Mucosa of stomach (tissue), 1 donor: ENCODE measurements around the gene SMARCAL1.
A peak's percentile ranks its signal among the peaks of the same experiment; 100 is the strongest.

ENCODE experiments used
- H3K27me3 ChIP-seq: one replicate; pipeline ENCODE4 v1.7.0; 2013; ENCODE audit warnings: mild to moderate bottlenecking, low read length; ENCODE audit not compliant: control insufficient read depth, insufficient read depth
- H3K36me3 ChIP-seq: one replicate; pipeline ENCODE4 v1.7.0; 2013; ENCODE audit warnings: low read length; ENCODE audit not compliant: control insufficient read depth, insufficient read depth
- H3K4me1 ChIP-seq: one replicate; pipeline ENCODE4 v1.7.0; 2013; ENCODE audit warnings: mild to moderate bottlenecking, low read length; ENCODE audit not compliant: control insufficient read depth, insufficient read depth
- H3K4me3 ChIP-seq: one replicate; pipeline ENCODE4 v1.7.0; 2013; ENCODE audit warnings: low read length
- H3K9ac ChIP-seq: one replicate; pipeline ENCODE4 v1.7.0; 2013; ENCODE audit warnings: mild to moderate bottlenecking, low read length, moderate library complexity
- H3K9me3 ChIP-seq: one replicate; pipeline ENCODE4 v1.7.0; 2013; ENCODE audit warnings: mild to moderate bottlenecking, low read length, moderate library complexity; ENCODE audit not compliant: control insufficient read depth
- donor health status: Pancreatic carcinoma.

The SMARCAL1 gene

GRCh38 chr2:216412022-216412999, at the start of gene SMARCAL1:
TSS of gene SMARCAL1 (plus strand) at chr2:216412484. CDS start at chr2:216414705, 2,221 bp downstream.
- peak within 1 kb of the TSS; percentile 86 for H3K4me3 ChIP-seq
- H3K9ac ChIP-seq: peak within 1 kb of the TSS; percentile 91
- H3K27me3 ChIP-seq: peaks cover 2% of the 10 kb centered on the region
- H3K36me3 ChIP-seq: no peaks in the 10 kb centered on the region
- no peaks in the 10 kb centered on the region for H3K4me1 ChIP-seq
- H3K9me3 ChIP-seq: no peaks in the 10 kb centered on the region

GRCh38 chr2:216362730-216363129, 49.6 kb upstream of the SMARCAL1 start:
- Histone ChIP-seq H3K4me1 (no peaks in the 10 kb centered on the region), H3K4me3 (no peak overlapping the region), H3K9ac (no peak overlapping the region), H3K27me3 (no peaks in the 10 kb centered on the region), H3K36me3 (no peaks in the 10 kb centered on the region), H3K9me3 (no peaks in the 10 kb centered on the region)

GRCh38 chr2:216363221-216363620, 49.1 kb upstream of the SMARCAL1 start:
- Histone ChIP-seq H3K36me3 (no peaks in the 10 kb centered on the region), H3K9ac (no peak overlapping the region), H3K4me3 (no peak overlapping the region), H3K27me3 (peaks cover 2% of the 10 kb centered on the region), H3K9me3 (no peaks in the 10 kb centered on the region), H3K4me1 (no peaks in the 10 kb centered on the region)

GRCh38 chr2:216365518-216365917, 46.8 kb upstream of the SMARCAL1 start:
- no peaks in the 10 kb centered on the region for H3K4me1 ChIP-seq
- peaks cover 20% of the 10 kb centered on the region for H3K27me3 ChIP-seq
- H3K4me3 ChIP-seq: no peak overlapping the region
- H3K9me3 ChIP-seq: no peaks in the 10 kb centered on the region
- no peak overlapping the region for H3K9ac ChIP-seq
- no peaks in the 10 kb centered on the region for H3K36me3 ChIP-seq

- Histone ChIP-seq H3K9me3 (no peaks in the 10 kb centered on the region), H3K4me1 (no peaks in the 10 kb centered on the region), H3K27me3 (peaks cover 33% of the 10 kb centered on the region), H3K9ac (no peak overlapping the region), H3K36me3 (no peaks in the 10 kb centered on the region), H3K4me3 (no peak overlapping the region)
These were observed 45.4 kb upstream of the SMARCAL1 start for GRCh38 chr2:216366777-216367471.

- peaks cover 42% of the 10 kb centered on the region for H3K27me3 ChIP-seq
- H3K4me1 ChIP-seq: no peaks in the 10 kb centered on the region
- no peak overlapping the region for H3K9ac ChIP-seq
- no peaks in the 10 kb centered on the region for H3K36me3 ChIP-seq
- H3K4me3 ChIP-seq: no peak overlapping the region
- H3K9me3 ChIP-seq: no peaks in the 10 kb centered on the region
These were observed 42.5 kb upstream of the SMARCAL1 start for GRCh38 chr2:216369821-216370220.

GRCh38 chr2:216370961-216371712, 41.1 kb upstream of the SMARCAL1 start:
- Histone ChIP-seq H3K9me3 (no peaks in the 10 kb centered on the region), H3K4me3 (no peak overlapping the region), H3K4me1 (no peaks in the 10 kb centered on the region), H3K9ac (no peak overlapping the region), H3K36me3 (no peaks in the 10 kb centered on the region), H3K27me3 (peaks cover 42% of the 10 kb centered on the region)

GRCh38 chr2:216371721-216372702, 40.3 kb upstream of the SMARCAL1 start, which contains the start of gene MARCHF4:
TSS of gene MARCHF4 (minus strand) at chr2:216372483. CDS start at chr2:216370260, 2,223 bp downstream.
- Histone ChIP-seq H3K27me3 (peaks cover 42% of the 10 kb centered on the region), H3K4me1 (no peaks in the 10 kb centered on the region), H3K36me3 (no peaks in the 10 kb centered on the region), H3K9me3 (no peaks in the 10 kb centered on the region), H3K9ac (no peak within 1 kb of the TSS), H3K4me3 (no peak within 1 kb of the TSS)

- Histone ChIP-seq H3K9ac (no peak overlapping the region), H3K27me3 (peaks cover 42% of the 10 kb centered on the region)
These were observed 39.5 kb upstream of the SMARCAL1 start for GRCh38 chr2:216372761-216373291.

GRCh38 chr2:216373896-216374295, 38.4 kb upstream of the SMARCAL1 start:
- no peak overlapping the region for H3K9ac ChIP-seq
- H3K27me3 ChIP-seq: peaks cover 33% of the 10 kb centered on the region

More at GRCh38 chr2:216372761-216373291, 39.5 kb upstream of the SMARCAL1 start:
- Histone ChIP-seq H3K9me3 (no peaks in the 10 kb centered on the region), H3K4me1 (no peaks in the 10 kb centered on the region), H3K4me3 (no peak overlapping the region), H3K36me3 (no peaks in the 10 kb centered on the region)

More at GRCh38 chr2:216373896-216374295, 38.4 kb upstream of the SMARCAL1 start:
- Histone ChIP-seq H3K4me1 (no peaks in the 10 kb centered on the region), H3K9me3 (no peaks in the 10 kb centered on the region), H3K4me3 (no peak overlapping the region), H3K36me3 (no peaks in the 10 kb centered on the region)
